Common myeloid progenitor, CD34-positive (primary cell): Measurements from ENCODE around the gene APOO.

Experiments used
- CTCF ChIA-PET: fragments of 350-600 bp; sonication (Branson Sonifier 250); formaldehyde crosslinking; loops from one replicate; lab custom pipeline; 2021; ENCODE audit warnings: antibody characterized with exemption; lab: Charles Lee
- POLR2A ChIA-PET: fragments of 350-600 bp; sonication (Branson Sonifier 250); formaldehyde crosslinking; loops from one replicate; lab custom pipeline; 2021; ENCODE audit warnings: antibody characterized with exemption; lab: Charles Lee
- DNase-seq, 3 donors: peaks; one replicate each; pipeline versions ENCODE4 v3.0.0 to v3.0.0-alpha.2; 2013
- H3K27ac ChIP-seq, 2 experiments: 1 replicate in 1 of 2; 2 replicates in 1 of 2; pipeline ENCODE4 v1.7.0; 2013; ENCODE audit warnings: inconsistent platforms in 2 of 2, low read length in 2 of 2, mild to moderate bottlenecking in 2 of 2, low read depth in 1 of 2, moderate library complexity in 1 of 2; ENCODE audit not compliant: severe bottlenecking in 2 of 2, insufficient read depth in 1 of 2, poor library complexity in 1 of 2
- H3K27me3 ChIP-seq, 5 experiments: replicated peaks in 2 of 5; 1 replicate in 3 of 5; 2 replicates in 2 of 5; pipeline versions ENCODE4 v1.6.1 to v1.7.0; 2013; ENCODE audit warnings: low read length in 4 of 5, mild to moderate bottlenecking in 2 of 5, moderate library complexity in 2 of 5, inconsistent platforms in 1 of 5; ENCODE audit not compliant: insufficient read depth in 5 of 5, control insufficient read depth in 4 of 5
- H3K36me3 ChIP-seq, 4 experiments: 1 replicate in 2 of 4; 2 replicates in 2 of 4; pipeline versions ENCODE4 v1.6.1 to v1.7.0; 2013; ENCODE audit warnings: low read length in 3 of 4, control low read depth in 1 of 4, mild to moderate bottlenecking in 1 of 4; ENCODE audit not compliant: control insufficient read depth in 4 of 4, insufficient read depth in 4 of 4
- H3K4me1 ChIP-seq, 4 experiments: 1 replicate in 3 of 4; 2 replicates in 1 of 4; pipeline versions ENCODE4 v1.6.1 to v1.7.1; 2013; ENCODE audit warnings: low read length in 3 of 4, mild to moderate bottlenecking in 3 of 4, control low read depth in 1 of 4, inconsistent platforms in 1 of 4, moderate library complexity in 1 of 4; ENCODE audit not compliant: control insufficient read depth in 4 of 4, insufficient read depth in 4 of 4; ENCODE audit errors: control extremely low read depth in 1 of 4
- H3K4me3 ChIP-seq, 7 experiments: 1 replicate in 4 of 7; 2 replicates in 3 of 7; pipeline versions ENCODE4 v1.5.1 to v1.7.0; 2013; ENCODE audit warnings: mild to moderate bottlenecking in 7 of 7, low read length in 6 of 7, moderate library complexity in 6 of 7, inconsistent platforms in 2 of 7, low read depth in 2 of 7, control low read depth in 1 of 7; ENCODE audit not compliant: insufficient read depth in 4 of 7, control insufficient read depth in 1 of 7; ENCODE audit errors: extremely low read depth in 1 of 7
- H3K9me3 ChIP-seq, 5 experiments: 1 replicate in 4 of 5; 2 replicates in 1 of 5; pipeline versions ENCODE4 v1.6.1 to v1.7.1; 2013; ENCODE audit warnings: low read length in 4 of 5, mild to moderate bottlenecking in 2 of 5, inconsistent platforms in 1 of 5, low read depth in 1 of 5, moderate library complexity in 1 of 5; ENCODE audit not compliant: control insufficient read depth in 4 of 5, insufficient read depth in 2 of 5; ENCODE audit errors: control extremely low read depth in 1 of 5
- WGBS: methylation state at CpG from one replicate; pipeline ENCODE4 v1.1.5; 2013; ENCODE audit not compliant: insufficient coverage; 5-methylcytosine and 5-hydroxymethylcytosine counted together

APOO gene

GRCh38 chrX:23786268-23786815, 121.4 kb downstream of the APOO start:
- peaks cover 0 to 7% (median 4%) of the 10 kb centered on the region in 4 experiments for H3K36me3 ChIP-seq
- no peak overlapping the region for H3K27ac ChIP-seq
- ChIA-PET CTCF (no interaction called here), POLR2A (no interaction called here)
- H3K4me3 ChIP-seq = no peak overlapping the region
- 93% methylated on average over 7 of the region's 11 CpGs for WGBS
- no peaks in the 10 kb centered on the region for H3K9me3 ChIP-seq
- H3K27me3 ChIP-seq = no peaks in the 10 kb centered on the region
- DNase-seq = peak in 1 of 3 donors; percentile 22
- peaks cover 4 to 18% (median 11%) of the 10 kb centered on the region in 4 experiments for H3K4me1 ChIP-seq

- WGBS = no CpG with 5 or more reads among the region's 2 CpGs
- ChIA-PET POLR2A (no interaction called here), CTCF (no interaction called here)
- peak overlapping the region in 1 of 7 experiments; percentile 31 for H3K4me3 ChIP-seq
- no peaks in the 10 kb centered on the region for H3K9me3 ChIP-seq
- no peak for DNase-seq
- peaks cover 5 to 23% (median 14%) of the 10 kb centered on the region in 4 experiments for H3K4me1 ChIP-seq
- no peaks in the 10 kb centered on the region for H3K27me3 ChIP-seq
- peaks cover 0 to 7% (median 4%) of the 10 kb centered on the region in 4 experiments for H3K36me3 ChIP-seq
- no peak overlapping the region for H3K27ac ChIP-seq
Measured at GRCh38 chrX:23785580-23785979, 122.2 kb downstream of the APOO start.

- Histone ChIP-seq H3K4me1 (peaks cover 7 to 23% (median 14%) of the 10 kb centered on the region in 4 experiments), H3K9me3 (no peaks in the 10 kb centered on the region), H3K27me3 (no peaks in the 10 kb centered on the region), H3K27ac (peak overlapping the region; percentile 64 to 92), H3K36me3 (peaks cover 0 to 7% (median 4%) of the 10 kb centered on the region in 4 experiments), H3K4me3 (peak overlapping the region in 6 of 7 experiments; percentile 65 to 88 (median 82))
- POLR2A ChIA-PET = interaction anchor here (2.4 kb wide), 1 partner anchor 117 kb away, joined by 19 read pairs; no protein-coding TSS in a partner anchor
- CTCF ChIA-PET = interaction anchor here (0.6 to 1.2 kb wide), 4 partner anchors 16 to 1293 kb away, joined by 3 to 11 read pairs (median 4); no protein-coding TSS in a partner anchor
- WGBS = 59% methylated on average over 4 of the region's 8 CpGs
- peak; percentile 74 to 86 (median 82) for DNase-seq
Measured at GRCh38 chrX:23784470-23785331, 123.0 kb downstream of the APOO start.

- DNase-seq = peak in 1 of 3 donors; percentile 38
- H3K9me3 ChIP-seq = no peaks in the 10 kb centered on the region
- peak overlapping the region; percentile 27 to 88 (median 80) for H3K4me3 ChIP-seq
- CTCF ChIA-PET = interaction anchor here (0.6 to 1.8 kb wide), 7 partner anchors 9 to 1294 kb away, joined by 3 to 16 read pairs (median 4); no protein-coding TSS in a partner anchor
- peaks cover 7 to 23% (median 14%) of the 10 kb centered on the region in 4 experiments for H3K4me1 ChIP-seq
- no peaks in the 10 kb centered on the region for H3K27me3 ChIP-seq
- POLR2A ChIA-PET = interaction anchor here (0.9 to 2.4 kb wide), 2 partner anchors 18 to 118 kb away, joined by 3 to 19 read pairs; no protein-coding TSS in a partner anchor
- peak overlapping the region; percentile 64 to 92 for H3K27ac ChIP-seq
- WGBS = 30% methylated on average over 11 of the region's 21 CpGs
- peaks cover 0 to 7% (median 4%) of the 10 kb centered on the region in 4 experiments for H3K36me3 ChIP-seq
Measured at GRCh38 chrX:23783589-23784469, 123.9 kb downstream of the APOO start.
